ENCODE results near the gene PITPNM1.

Gene PITPNM1

GRCh38 chr11:67466367-67466766, 38.8 kb downstream of the PITPNM1 start:
- DNase-seq (ENCODE audit: low spot score), result no peak

GRCh38 chr11:67465530-67465929, 39.6 kb downstream of the PITPNM1 start:
- peak; percentile 65 for DNase-seq (ENCODE audit: low spot score)

- peak; percentile 43 for DNase-seq (ENCODE audit: low spot score)
These were observed 40.0 kb downstream of the PITPNM1 start for GRCh38 chr11:67465189-67465510.

GRCh38 chr11:67464411-67465188, 40.6 kb downstream of the PITPNM1 start:
- peak; percentile 95 for DNase-seq (ENCODE audit: low spot score)

- peak; percentile 89 for DNase-seq (ENCODE audit: low spot score)
These were observed 41.3 kb downstream of the PITPNM1 start for GRCh38 chr11:67463680-67464410.

- no peak for DNase-seq (ENCODE audit: low spot score)
These were observed 42.0 kb downstream of the PITPNM1 start for GRCh38 chr11:67463186-67463585.

GRCh38 chr11:67458266-67458665, 46.9 kb downstream of the PITPNM1 start:
- no peak for DNase-seq (ENCODE audit: low spot score)

- DNase-seq (ENCODE audit: low spot score), result no peak
These were observed 47.7 kb downstream of the PITPNM1 start for GRCh38 chr11:67457453-67457852.

GRCh38 chr11:67456068-67456705, 49.0 kb downstream of the PITPNM1 start:
- DNase-seq (ENCODE audit: low spot score), result no peak

- DNase-seq (ENCODE audit: low spot score), result no peak
These were observed 50.1 kb downstream of the PITPNM1 start, which contains the start of gene CABP4 for GRCh38 chr11:67455054-67455453. Gene CABP4, plus strand, starts transcription at chr11:67455354. Its CDS starts 70 bp downstream, at chr11:67455424.

GRCh38 chr11:67453816-67454732, 51.1 kb downstream of the PITPNM1 start:
- DNase-seq (ENCODE audit: low spot score), result no peak

- no peak for DNase-seq (ENCODE audit: low spot score)
These were observed 52.8 kb downstream of the PITPNM1 start, which contains the start of gene GPR152 for GRCh38 chr11:67452141-67452952. Gene GPR152, minus strand, starts transcription at chr11:67452729. Its CDS starts 5 bp downstream, at chr11:67452724.

- DNase-seq (ENCODE audit: low spot score), result no peak
These were observed 53.5 kb downstream of the PITPNM1 start for GRCh38 chr11:67451658-67451976.

GRCh38 chr11:67450796-67451657, 54.1 kb downstream of the PITPNM1 start:
- no peak for DNase-seq (ENCODE audit: low spot score)

GRCh38 chr11:67449116-67449844, 55.9 kb downstream of the PITPNM1 start:
- no peak for DNase-seq (ENCODE audit: low spot score)

- no peak for DNase-seq (ENCODE audit: low spot score)
These were observed 56.9 kb downstream of the PITPNM1 start for GRCh38 chr11:67448220-67448609.

- DNase-seq (ENCODE audit: low spot score), result no peak
These were observed 59.6 kb downstream of the PITPNM1 start for GRCh38 chr11:67445515-67445914.

GRCh38 chr11:67442504-67443404, 62.4 kb downstream of the PITPNM1 start:
- no peak for DNase-seq (ENCODE audit: low spot score)
